ENCODE data around the gene PUS1.
"Not testable (repeated sequence)": the region's sequence is repeated elsewhere in the genome, so short reads cannot be mapped to it uniquely, and the experiment has no call there.

PUS1 gene

DNA sequence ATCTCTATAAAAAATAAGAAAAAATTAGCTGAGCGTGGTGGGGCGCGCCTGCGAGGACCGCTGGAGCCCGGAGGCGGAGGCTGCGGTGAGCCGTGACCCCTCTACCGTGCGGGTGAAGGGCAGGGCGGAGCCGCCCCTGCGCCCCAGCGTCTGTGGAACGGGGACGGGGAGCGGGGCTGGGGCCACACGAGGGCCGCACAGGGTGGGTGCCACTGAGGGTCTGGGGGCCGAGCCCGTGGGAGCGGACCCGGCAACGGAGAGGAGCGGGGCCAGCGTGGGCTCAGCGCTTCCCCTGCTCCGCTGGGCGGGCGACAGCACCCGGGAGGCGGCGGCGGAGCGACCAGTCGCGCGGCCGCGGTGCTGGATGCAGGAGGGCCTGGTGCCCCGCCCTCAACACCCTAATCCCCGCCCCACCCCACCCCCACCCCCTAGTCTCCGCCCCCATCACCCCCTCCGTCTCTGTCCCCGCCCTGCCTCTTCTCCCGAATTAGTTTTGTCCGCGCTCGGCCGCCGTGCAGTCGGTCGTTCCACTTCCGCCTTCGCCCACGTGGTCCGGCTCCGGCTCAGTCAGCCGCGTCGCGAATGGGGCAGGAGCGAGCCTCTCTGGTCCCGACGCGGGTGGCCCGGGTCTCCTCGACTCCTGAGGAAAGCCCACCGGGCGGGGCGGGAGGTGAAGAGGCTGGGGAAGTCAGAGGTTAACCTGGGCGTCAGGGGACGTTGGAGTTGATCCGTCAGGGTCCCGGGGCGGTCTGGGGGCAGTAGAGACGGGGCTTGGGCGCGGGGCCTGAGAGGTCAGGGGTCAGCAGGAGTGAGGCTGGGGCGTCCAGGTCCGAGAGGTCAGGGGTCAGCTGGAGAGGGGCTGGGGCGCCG lies at the start of gene PUS1:
Gene PUS1 (plus strand): TSS at position 566 of the 870 bp plus-strand sequence. CDS start 447 bp downstream, outside the sequence.
- FAIRE-seq, result no peak

DNA sequence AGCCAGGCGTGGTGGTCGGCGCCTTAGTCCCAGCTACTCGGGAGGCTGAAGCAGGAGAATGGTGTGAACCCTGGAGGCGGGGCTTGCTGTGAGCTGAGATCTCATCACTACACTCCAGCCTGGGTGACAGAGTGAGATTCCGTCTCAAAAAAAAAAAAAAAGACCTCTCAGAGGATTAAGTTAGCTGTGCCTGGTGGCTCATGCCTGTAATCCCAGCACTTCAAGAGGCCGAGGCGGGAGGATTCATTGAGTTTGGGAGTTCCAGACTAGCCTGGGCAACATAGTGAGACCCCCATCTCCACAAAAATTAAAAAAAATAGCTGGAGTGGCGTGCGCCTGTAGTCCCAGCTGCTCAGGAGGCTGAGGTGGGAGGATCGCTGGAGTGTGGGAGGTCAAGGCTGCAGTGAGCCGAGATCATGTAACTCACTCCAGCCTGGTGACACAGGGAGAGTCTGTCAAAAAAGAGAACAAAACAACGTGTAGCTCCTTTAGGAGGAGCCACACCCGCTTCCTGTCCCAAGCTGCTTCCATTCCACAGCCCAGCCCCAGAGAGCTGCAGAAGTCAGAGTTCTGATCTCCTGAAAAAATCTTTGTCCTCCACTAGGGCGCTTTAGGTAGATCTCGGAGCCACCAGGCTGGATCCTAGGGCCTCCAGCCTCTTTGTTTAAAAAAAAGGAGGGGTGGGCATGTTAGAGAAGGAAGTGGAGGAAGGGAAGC lies 46.1 kb upstream of the PUS1 start:
- no peak for FAIRE-seq

DNA sequence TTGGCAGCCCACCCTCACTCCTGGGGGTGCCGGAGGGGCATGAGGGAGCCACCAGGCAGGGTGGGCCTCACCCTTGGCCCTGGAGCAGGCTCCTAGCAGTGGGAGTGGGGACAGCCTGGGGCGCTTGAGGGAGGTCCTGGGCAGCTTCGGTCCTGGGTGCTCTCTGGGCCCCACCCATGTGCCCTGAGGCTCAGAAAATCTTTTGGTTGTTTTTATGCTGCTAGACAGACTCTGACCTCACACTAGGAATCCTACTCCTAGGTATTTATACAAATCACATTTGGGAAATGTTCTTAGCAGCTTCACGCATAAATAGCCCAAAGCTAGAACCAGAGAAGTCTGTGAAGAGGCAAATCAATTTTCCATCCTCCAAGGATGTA lies 45.6 kb upstream of the PUS1 start:
- no peak for FAIRE-seq

DNA sequence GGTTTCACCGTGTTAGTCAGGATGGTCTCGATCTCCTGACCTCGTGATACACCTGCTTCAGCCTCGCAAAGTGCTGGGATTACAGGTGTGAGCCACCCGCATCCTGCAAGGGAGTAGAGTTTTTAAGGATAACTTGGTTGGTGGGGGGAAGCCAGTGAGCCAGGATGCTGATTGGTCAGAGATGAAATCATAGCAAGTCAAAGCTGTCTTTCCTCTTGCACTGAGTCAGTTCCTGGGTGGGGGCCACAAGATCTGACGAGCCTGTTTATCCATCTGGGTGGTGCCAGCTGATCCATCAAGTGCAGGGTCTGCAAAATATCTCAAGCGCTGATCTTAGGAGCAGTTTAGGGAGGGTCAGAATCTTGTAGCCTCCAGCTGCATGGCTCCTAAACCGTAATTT lies 44.0 kb upstream of the PUS1 start:
- FAIRE-seq, result not testable (repeated sequence)

- FAIRE-seq, result no peak
These were observed 43.5 kb upstream of the PUS1 start for GRCh38 chr12:131885543-131886057.

DNA sequence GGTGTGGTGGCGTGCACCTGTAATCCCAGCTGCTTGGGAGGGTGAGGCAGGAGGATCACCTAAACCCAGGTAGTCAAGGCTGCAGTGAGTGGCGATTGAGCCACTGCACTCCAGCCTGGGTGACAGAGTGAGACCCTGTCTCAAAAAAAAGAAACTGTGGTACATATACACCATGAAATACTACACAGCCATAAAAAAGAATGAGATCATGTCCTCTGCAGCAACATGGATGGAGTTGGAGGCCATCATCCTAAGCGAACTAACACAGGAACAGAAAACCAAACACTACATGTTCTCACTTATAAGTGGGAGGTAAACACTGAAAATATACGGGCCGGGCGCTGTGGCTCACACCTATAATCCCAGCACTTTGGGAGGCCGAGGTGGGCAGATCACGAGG lies 37.4 kb upstream of the PUS1 start:
- not testable (repeated sequence) for FAIRE-seq

GRCh38 chr12:131892711-131893604 lies 36.1 kb upstream of the PUS1 start:
- no peak for FAIRE-seq

DNA sequence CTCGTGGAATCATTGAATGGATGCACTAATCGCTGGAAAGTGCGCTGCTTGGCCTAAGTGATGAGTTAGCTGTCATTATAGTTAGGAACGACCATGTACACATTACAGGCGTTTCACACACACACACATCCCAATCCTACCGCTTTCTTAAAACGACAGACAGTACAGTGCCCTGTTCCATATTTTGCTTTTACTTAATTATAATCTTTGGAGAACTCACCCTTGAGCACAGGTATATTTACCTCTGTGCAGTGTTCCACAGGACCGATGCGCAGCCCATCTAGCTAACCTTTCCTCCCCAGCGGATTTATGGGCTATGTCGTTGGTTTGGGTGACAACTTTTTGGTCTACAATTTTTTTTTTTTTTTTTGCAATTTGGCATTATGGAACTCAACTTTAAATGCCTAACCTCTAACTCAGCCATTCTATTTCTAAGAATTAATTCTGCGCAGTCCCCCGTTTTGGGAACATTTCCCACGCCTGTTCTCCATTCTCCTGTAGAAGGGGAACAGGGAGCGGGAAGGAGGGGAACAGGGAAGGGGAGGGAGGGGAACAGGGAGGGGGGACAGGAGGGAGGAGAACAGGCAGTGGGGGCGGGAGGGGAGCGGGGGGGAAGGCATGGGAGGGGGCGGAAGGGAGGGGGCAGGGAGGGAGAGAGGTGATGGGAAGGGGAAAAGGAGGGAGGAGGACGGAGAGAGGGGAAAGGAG lies 35.3 kb upstream of the PUS1 start:
- FAIRE-seq, result no peak

DNA sequence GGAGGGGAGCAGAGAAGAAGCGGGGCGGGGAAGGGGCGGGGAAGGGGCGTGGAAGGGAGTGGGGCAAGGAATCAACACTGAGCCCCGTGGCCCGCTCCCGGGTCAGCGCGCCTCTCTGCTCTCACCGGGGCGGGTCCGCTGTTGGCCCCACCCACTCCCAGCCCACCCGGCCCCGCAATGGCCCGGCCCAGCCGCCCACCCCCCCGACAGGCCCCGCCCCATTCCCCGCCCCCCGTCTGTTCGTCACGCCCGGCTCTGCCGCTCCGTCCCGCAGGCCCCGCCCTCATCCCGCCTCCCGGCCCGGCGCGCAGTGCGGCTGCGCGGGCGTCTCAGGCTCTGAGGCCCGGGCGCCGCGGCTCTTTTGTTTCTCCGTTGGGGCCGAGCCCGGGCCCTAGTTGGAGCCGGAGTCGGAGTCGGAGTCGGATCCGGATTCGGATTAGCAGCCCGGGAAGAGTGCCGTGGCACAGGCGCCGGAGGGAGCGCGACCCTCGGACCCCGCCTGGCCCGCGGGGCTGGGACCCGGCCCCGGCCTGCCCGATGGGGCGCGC lies 34.7 kb upstream of the PUS1 start, which contains the start of gene ULK1:
Gene ULK1 (plus strand): TSS at position 310 of the 548 bp plus-strand sequence. CDS start 380 bp downstream, outside the sequence.
- no peak for FAIRE-seq

DNA sequence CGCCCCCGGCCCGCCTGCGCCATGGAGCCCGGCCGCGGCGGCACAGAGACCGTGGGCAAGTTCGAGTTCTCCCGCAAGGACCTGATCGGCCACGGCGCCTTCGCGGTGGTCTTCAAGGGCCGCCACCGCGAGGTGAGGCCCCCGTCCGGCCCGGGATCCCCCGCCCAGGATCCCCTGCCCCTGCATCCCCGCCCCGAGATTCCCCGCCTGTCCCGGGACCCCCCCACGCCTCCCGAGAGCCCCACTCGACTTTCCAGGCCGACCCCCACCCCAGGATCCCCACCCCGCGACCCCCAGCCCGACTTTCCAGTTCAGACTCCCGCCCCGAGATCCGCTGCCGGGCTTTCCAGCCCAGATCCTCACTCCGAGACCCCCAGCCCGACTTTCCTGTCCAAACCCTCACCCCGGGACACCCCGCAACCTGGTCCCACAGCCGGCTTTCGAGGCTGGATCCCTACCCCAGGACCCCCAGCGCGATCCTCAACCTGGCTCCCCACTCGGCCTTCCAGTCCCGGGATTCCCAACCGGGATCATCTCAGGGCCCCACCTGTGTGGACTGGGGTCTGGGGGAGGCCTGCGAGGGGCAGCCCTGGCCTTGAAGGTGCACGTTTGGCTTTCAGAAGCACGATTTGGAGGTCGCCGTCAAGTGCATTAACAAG lies 34.0 kb upstream of the PUS1 start:
- no peak for FAIRE-seq

GRCh38 chr12:131895640-131896079 lies 33.4 kb upstream of the PUS1 start:
- FAIRE-seq, result no peak

GRCh38 chr12:131896080-131896810 lies 32.8 kb upstream of the PUS1 start:
- FAIRE-seq, result no peak

DNA sequence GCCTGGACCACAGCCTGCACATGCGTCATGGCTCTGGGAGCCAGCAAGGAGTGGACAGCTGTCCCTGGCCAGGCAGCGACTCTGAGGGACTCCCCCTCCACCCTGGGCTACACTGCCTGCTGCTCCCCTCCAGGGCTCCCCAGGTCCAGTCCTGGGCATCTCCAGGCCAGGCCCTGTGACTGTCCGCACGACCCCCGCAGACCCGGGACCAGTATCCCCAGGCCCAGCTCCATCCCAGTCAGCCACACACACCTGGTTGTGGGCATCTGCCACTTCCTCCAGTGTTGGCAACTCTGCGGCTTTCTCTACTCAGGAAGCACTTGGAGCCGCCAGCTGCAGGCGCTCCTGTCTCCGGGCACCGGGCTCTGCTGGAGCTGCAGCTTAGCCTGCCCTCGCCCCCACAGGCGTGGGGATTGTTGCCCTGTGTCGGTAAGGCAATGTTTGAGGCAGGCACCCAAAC lies 32.2 kb upstream of the PUS1 start:
- no peak for FAIRE-seq

DNA sequence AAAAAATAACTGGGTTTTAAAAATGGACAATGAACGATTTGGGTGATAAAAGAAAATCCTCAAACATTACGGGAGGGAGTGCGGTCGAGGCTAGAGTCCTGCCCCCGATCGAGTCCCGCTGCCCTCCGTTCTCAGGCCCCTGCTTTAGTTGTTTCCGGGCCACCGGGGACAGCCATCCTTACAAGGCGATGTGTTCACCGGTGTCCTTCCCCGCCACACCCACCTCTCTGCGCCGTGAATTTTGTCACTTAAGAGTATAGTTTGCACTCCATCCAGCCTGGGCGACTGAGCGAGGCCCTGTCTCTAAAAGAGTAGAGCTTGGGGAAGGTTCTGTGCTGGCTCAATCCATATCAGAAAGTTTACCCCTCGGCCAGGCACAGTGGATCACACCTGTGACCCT lies 31.8 kb upstream of the PUS1 start:
- FAIRE-seq, result no peak

GRCh38 chr12:131897875-131898274 lies 31.2 kb upstream of the PUS1 start:
- FAIRE-seq, result no peak

DNA sequence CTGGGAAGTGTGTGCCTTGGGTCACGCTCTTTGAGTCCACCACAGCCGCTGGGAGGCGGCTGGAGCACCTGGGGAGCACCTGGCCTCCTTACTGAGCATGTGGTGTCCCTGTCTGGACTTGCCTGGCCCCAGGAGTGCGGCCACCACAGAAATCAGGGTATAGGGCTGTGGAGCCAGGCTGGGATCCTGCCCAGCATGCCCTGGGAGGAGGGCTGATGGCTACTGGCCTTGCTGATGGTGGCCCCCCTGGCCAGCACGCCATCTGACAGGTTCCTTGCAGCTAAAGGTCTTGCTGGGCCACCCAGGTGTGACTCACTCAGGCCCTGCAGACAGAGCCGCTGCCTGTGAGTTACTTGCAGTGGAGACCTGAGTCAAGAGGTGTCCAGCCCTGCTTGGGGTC lies 28.7 kb upstream of the PUS1 start:
- no peak for FAIRE-seq

- no peak for FAIRE-seq
These were observed 27.4 kb upstream of the PUS1 start for GRCh38 chr12:131901431-131902331.

DNA sequence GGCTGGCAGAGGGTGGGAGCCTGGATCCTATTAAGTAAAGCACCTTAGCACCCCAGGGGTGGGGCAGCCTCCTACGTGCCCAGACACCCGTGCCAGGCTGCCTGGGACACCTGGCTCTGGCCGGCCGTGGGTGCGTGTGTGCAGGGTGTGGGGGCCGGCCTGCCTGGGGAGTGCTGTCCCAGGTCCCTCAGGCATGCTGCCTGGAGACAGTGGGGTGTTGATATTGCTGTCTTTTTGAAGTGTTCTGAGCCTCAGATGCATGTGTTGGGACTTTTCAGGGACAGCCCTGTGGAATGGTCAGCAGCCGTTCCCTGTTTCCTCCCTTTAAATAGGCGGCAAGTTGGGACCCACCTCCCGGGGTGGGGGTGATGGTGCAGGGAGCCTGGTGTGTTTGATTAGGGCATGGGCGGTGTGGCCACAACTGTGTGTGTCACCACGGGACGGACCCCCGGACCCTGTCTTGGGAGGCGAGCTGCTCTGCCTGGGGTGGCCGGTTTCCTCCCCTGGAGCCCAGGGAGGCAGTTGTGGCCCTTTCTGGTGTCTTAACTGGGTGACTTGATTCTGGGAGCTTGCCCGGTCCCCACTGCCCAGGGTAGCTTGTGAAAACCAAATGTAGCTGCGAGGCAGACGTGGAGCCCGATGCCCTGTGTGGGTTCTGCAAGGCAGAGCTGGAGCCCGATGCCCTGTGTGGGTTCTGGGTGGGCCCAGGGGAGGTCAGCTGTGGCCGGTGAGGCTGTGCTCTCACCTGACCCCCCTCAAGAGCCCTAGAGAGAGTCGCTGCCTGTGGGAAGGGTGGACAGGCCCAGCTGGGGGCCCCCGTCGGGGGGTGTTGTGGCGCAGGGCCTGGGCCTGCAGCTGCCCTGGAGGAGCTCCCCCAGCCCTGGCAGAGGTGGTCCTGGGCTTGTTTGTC lies 26.5 kb upstream of the PUS1 start:
- no peak for FAIRE-seq

All from islet of Langerhans (tissue), 1 donor.